Stimulated activated CD4-positive, alpha-beta T cell treated with anti-CD3 and anti-CD28 coated beads, Interleukin-4, amount 100 ng/mL, for 1 hour (primary cell): Measurements from ENCODE around the gene NPSR1.
"Not testable (repeated sequence)": the region's sequence is repeated elsewhere in the genome, so short reads cannot be mapped to it uniquely, and the experiment has no call there.

Source experiments
- DNase-seq: peaks from one replicate; pipeline ENCODE4 v3.0.0-alpha.2; 2020

NPSR1 gene

GRCh38 chr7:34657632-34658268, at the start of gene NPSR1:
NPSR1 (plus strand) TSS chr7:34658218; CDS start chr7:34658413, 195 bp downstream.
- no peak for DNase-seq

- DNase-seq: no peak
These were observed 45.4 kb upstream of the NPSR1 start for GRCh38 chr7:34612661-34613060.

GRCh38 chr7:34620425-34620824, 37.6 kb upstream of the NPSR1 start:
- no peak for DNase-seq

- DNase-seq: no peak
These were observed 35.8 kb upstream of the NPSR1 start for GRCh38 chr7:34622182-34622581.

- DNase-seq: no peak
These were observed 35.2 kb upstream of the NPSR1 start for GRCh38 chr7:34622771-34623250.

- DNase-seq: not testable (repeated sequence)
These were observed 29.4 kb upstream of the NPSR1 start for GRCh38 chr7:34628618-34629017.

GRCh38 chr7:34652809-34653208, 5.2 kb upstream of the NPSR1 start:
- DNase-seq: no peak

GRCh38 chr7:34653787-34654186, 4.2 kb upstream of the NPSR1 start:
- no peak for DNase-seq

GRCh38 chr7:34655384-34655783, 2.6 kb upstream of the NPSR1 start:
- no peak for DNase-seq

- DNase-seq: no peak
These were observed 2.0 kb upstream of the NPSR1 start for GRCh38 chr7:34656041-34656440.

- no peak for DNase-seq
These were observed 1.6 kb downstream of the NPSR1 start for GRCh38 chr7:34659472-34660075.

GRCh38 chr7:34662058-34662708, 4.2 kb downstream of the NPSR1 start:
- DNase-seq: no peak

- DNase-seq: no peak
These were observed 6.7 kb downstream of the NPSR1 start for GRCh38 chr7:34664755-34665154.

- no peak for DNase-seq
These were observed 14.4 kb downstream of the NPSR1 start for GRCh38 chr7:34672430-34672829.

GRCh38 chr7:34673066-34673465, 15.0 kb downstream of the NPSR1 start:
- no peak for DNase-seq

GRCh38 chr7:34675749-34676374, 17.8 kb downstream of the NPSR1 start:
- no peak for DNase-seq

GRCh38 chr7:34677491-34677890, 19.5 kb downstream of the NPSR1 start:
- no peak for DNase-seq

GRCh38 chr7:34687529-34687928, 29.5 kb downstream of the NPSR1 start:
- DNase-seq: no peak

- DNase-seq: no peak
These were observed 38.4 kb downstream of the NPSR1 start for GRCh38 chr7:34696415-34696814.

- DNase-seq: no peak
These were observed 51.8 kb downstream of the NPSR1 start for GRCh38 chr7:34709771-34710170.

GRCh38 chr7:34718867-34719266, 60.8 kb downstream of the NPSR1 start:
- DNase-seq: no peak

- DNase-seq: no peak
These were observed 61.6 kb downstream of the NPSR1 start for GRCh38 chr7:34719636-34720035.

- no peak for DNase-seq
These were observed 62.3 kb downstream of the NPSR1 start for GRCh38 chr7:34720289-34720688.

GRCh38 chr7:34723338-34723737, 65.3 kb downstream of the NPSR1 start:
- DNase-seq: no peak
